ENCODE results near the gene INPP4B.
A peak's percentile ranks its signal among the peaks of the same experiment; 100 is the strongest.

INPP4B gene

GRCh38 chr4:142326181-142326580 lies 519.9 kb downstream of the INPP4B start:
- TF ChIP-seq CTCF (conservative IDR thresholded peaks at IDR 0.05; ENCODE audit: low read length) = no peak
- H3K4me3 ChIP-seq (ENCODE audit: low read length) = no peak overlapping the region

GRCh38 chr4:142324572-142324971 lies 521.5 kb downstream of the INPP4B start:
- no peak for DNase-seq (ENCODE audit: low read depth)
- no peak overlapping the region for H3K4me3 ChIP-seq (ENCODE audit: low read length)
- TF ChIP-seq CTCF (conservative IDR thresholded peaks at IDR 0.05; ENCODE audit: low read length) = no peak

More at GRCh38 chr4:142326181-142326580, 519.9 kb downstream of the INPP4B start:
- no peak for DNase-seq (ENCODE audit: low read depth)

DNA sequence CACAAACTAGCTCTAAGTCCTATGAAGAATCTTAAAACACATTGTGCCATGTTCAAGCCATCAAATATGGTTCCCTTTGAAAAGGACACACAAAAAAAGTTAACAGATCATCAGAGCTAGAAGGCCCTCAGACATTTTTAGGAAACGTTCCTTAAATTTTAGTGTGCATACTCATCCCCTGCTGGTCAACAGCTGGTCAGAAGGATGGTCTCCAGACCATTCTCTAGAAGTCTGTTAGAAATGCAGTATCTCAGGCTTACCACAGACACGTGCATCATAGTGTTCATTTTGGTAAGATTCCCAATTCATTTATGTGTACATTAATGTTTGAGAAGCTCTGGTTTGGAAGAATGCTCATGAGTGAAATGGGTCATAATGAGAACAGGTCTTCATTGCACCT lies 523.1 kb downstream of the INPP4B start:
- no peak for TF ChIP-seq CTCF (conservative IDR thresholded peaks at IDR 0.05; ENCODE audit: low read length)
- peak; percentile 65 for DNase-seq (ENCODE audit: low read depth)
- H3K4me3 ChIP-seq (ENCODE audit: low read length) = no peak overlapping the region

- no peak overlapping the region for H3K4me3 ChIP-seq (ENCODE audit: low read length)
- DNase-seq (ENCODE audit: low read depth) = no peak
- TF ChIP-seq CTCF (conservative IDR thresholded peaks at IDR 0.05; ENCODE audit: low read length) = no peak
Observed at GRCh38 chr4:142318280-142318679, 527.8 kb downstream of the INPP4B start.

DNA sequence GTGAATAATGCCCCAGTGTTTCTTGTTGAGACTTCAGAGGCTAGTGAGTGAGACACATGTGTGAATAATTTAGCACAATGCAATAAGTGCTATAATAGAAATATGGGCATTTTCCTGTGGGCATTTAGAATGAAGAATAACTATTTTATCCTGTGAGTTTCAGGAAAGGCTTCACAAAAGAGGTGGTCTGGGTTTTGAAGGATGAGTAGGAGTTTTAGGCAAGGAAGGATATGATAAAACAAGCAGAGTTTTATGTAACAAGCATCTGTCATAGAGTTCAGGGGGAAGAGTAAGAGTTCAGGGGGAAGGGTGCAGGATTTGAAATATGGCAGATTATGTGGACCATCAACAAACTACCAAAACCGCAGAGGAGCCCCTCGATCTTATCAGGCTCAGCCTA lies 529.2 kb downstream of the INPP4B start:
- TF ChIP-seq CTCF (conservative IDR thresholded peaks at IDR 0.05; ENCODE audit: low read length) = no peak
- H3K4me3 ChIP-seq (ENCODE audit: low read length) = no peak overlapping the region
- DNase-seq (ENCODE audit: low read depth) = no peak

DNA sequence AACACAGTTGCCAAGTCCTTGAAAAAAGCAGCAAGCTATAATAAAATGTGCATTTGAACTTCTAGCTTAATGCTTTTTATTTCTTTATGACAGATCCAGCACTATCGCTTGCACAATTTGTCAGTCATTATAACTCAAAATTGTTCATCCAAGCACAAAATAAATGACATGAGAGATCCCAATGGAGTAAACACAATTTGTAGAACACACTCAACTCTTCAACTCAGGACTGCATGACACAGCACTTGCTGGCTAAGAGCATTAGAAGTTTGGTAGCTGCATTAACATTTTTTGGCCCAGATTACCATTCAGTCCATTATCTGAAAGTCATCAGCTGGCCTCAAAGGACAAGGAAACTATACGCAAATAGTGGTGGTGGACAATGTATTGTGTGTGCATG lies 530.1 kb downstream of the INPP4B start:
- no peak for TF ChIP-seq CTCF (conservative IDR thresholded peaks at IDR 0.05; ENCODE audit: low read length)
- no peak for DNase-seq (ENCODE audit: low read depth)
- H3K4me3 ChIP-seq (ENCODE audit: low read length) = no peak overlapping the region

- H3K4me3 ChIP-seq (ENCODE audit: low read length) = no peak overlapping the region
- DNase-seq (ENCODE audit: low read depth) = no peak
- TF ChIP-seq CTCF (conservative IDR thresholded peaks at IDR 0.05; ENCODE audit: low read length) = no peak
Observed at GRCh38 chr4:142314686-142315085, 531.4 kb downstream of the INPP4B start.
